Right lobe of liver (tissue), 6 donors: ENCODE data around the gene CYP4F22. TPM values are rescaled to one million over a fixed set of nuclear protein-coding genes. Genes with fewer than 3 reads are reported as not detected.
"Not testable (repeated sequence)": the region's sequence is repeated elsewhere in the genome, so short reads cannot be mapped to it uniquely, and the experiment has no call there.

Source experiments
- ATAC-seq, 4 donors: fragments of 200-7000 bp; cut with Tn5 transposase; one replicate each; pipeline ENCODE4 v1.9.1; 2020; ENCODE audit warnings: mild to moderate bottlenecking in 4 of 4, moderate library complexity in 4 of 4
- DNase-seq, 3 donors: peaks; one replicate each; pipeline ENCODE4 v3.0.0-alpha.2; 2020
- H3K27ac ChIP-seq, 3 donors: fragments of 200-600 bp; one replicate each; pipeline ENCODE4 v1.8.0; 2022
- H3K27me3 ChIP-seq, 2 donors: fragments of 200-600 bp; one replicate each; pipeline ENCODE4 v1.8.0; 2022
- H3K36me3 ChIP-seq, 4 donors: fragments of 200-600 bp; sonication (generic) in 1 of 4; one replicate each; pipeline versions ENCODE4 v1.5.1 to v1.8.0; 2017 to 2022; ENCODE audit warnings: control low read depth in 1 of 4
- H3K4me1 ChIP-seq, 4 donors: fragments of 200-600 bp; sonication (generic) in 1 of 4; one replicate each; pipeline versions ENCODE4 v1.5.1 to v1.8.0; 2017 to 2022; ENCODE audit warnings: control low read depth in 1 of 4
- H3K4me3 ChIP-seq, 3 donors: fragments of 200-600 bp; one replicate each; pipeline ENCODE4 v1.8.0; 2022
- H3K9me3 ChIP-seq, 4 donors: fragments of 200-600 bp; sonication (generic) in 1 of 4; one replicate each; pipeline versions ENCODE4 v1.5.1 to v1.8.0; 2017 to 2022; ENCODE audit warnings: control low read depth in 1 of 4
- CTCF ChIP-seq, 4 donors: fragments of 200-600 bp in 3 of 4; fragments of 450-650 bp in 1 of 4; IDR thresholded peaks; one replicate each; pipeline versions ENCODE4 v1.5.1 to v1.8.0; 2016 to 2022; ENCODE audit warnings: antibody characterized with exemption in 4 of 4, mild to moderate bottlenecking in 2 of 4
- POLR2A ChIP-seq: fragments of 450-650 bp; IDR thresholded peaks from one replicate; pipeline ENCODE4 v1.6.1; 2017; ENCODE audit warnings: antibody characterized with exemption, mild to moderate bottlenecking
- WGBS: methylation state at CpG from one replicate; pipeline ENCODE4 v1.1.6; 2018; ENCODE audit warnings: low coverage, low lambda C conversion rate; ENCODE audit not compliant: insufficient coverage; ENCODE audit errors: missing lambda C conversion rate; 5-methylcytosine and 5-hydroxymethylcytosine counted together
- intact Hi-C, 2 donors: fragments of 100-400 bp; cut with DNase I; formaldehyde crosslinking; loops; one replicate each; pipeline versions ENCODE4 v1.11.2 to v1.14.1; 2022
- total RNA-seq, 6 experiments: library from RNA; depleted of rRNA in 2 of 6; stranded (reverse); fragments of >200 nt in 2 of 6; fragmentation: NEBNext Ultra II Directional in 3 of 6; extraction: Animal tissue kit (Norgen Biotek cat#: 25700) in 3 of 6; gene quantifications; one replicate each; pipeline versions ENCODE4 v1.1.0 to v1.2.4, GENCODE V29; 2016 to 2023
- donor health status: DM: no; HTN: yes; CAD: no.
- donor health status: DM: no; HTN: no; CAD: no.
- donor health status: DM: no; HTN: no; CAD: no.
- donor health status: DM: no; HTN: yes; CAD: no.
- donor health status: DM: no; HTN: yes; CAD: no.

Gene CYP4F22
- total RNA-seq, 6 experiments from 2014 or later = 0.95 to 6.0 (median 4.5) TPM

GRCh38 chr19:15588265-15588664 lies 79.9 kb downstream of the CYP4F22 start:
- DNase-seq (no peak), ATAC-seq (peak in 2 of 4 donors; percentile 25 to 39)

GRCh38 chr19:15589760-15590451 lies 81.6 kb downstream of the CYP4F22 start:
- intact Hi-C loops = no loop called here
- TF ChIP-seq CTCF (IDR thresholded peaks at IDR 0.05) (no peak), POLR2A (no peak)
- 77% methylated on average over 3 of the region's 5 CpGs for WGBS
- DNase-seq (peak in 1 of 3 donors; percentile 31), ATAC-seq (no peak)
- no peak overlapping the region for H3K27ac ChIP-seq
- H3K4me3 ChIP-seq = no peak overlapping the region
- H3K4me1 ChIP-seq = no peaks in the 10 kb centered on the region
- no peaks in the 10 kb centered on the region for H3K9me3 ChIP-seq
- no peaks in the 10 kb centered on the region for H3K27me3 ChIP-seq
- H3K36me3 ChIP-seq = no peaks in the 10 kb centered on the region

More at GRCh38 chr19:15588265-15588664, 79.9 kb downstream of the CYP4F22 start:
- Histone ChIP-seq H3K9me3 (no peaks in the 10 kb centered on the region), H3K27me3 (no peaks in the 10 kb centered on the region), H3K27ac (no peak overlapping the region), H3K36me3 (no peaks in the 10 kb centered on the region), H3K4me1 (no peaks in the 10 kb centered on the region), H3K4me3 (no peak overlapping the region)
- intact Hi-C loops = no loop called here
- TF ChIP-seq CTCF (IDR thresholded peaks at IDR 0.05) (no peak), POLR2A (no peak)
- WGBS = 100% methylated on average over 1 of the region's 1 CpG

- no peaks in the 10 kb centered on the region for H3K9me3 ChIP-seq
- 17% methylated on average over 2 of the region's 4 CpGs for WGBS
- DNase-seq (no peak), ATAC-seq (no peak)
- no peak overlapping the region for H3K27ac ChIP-seq
- intact Hi-C loops = no loop called here
- H3K27me3 ChIP-seq = no peaks in the 10 kb centered on the region
- H3K4me1 ChIP-seq = no peaks in the 10 kb centered on the region
- no peaks in the 10 kb centered on the region for H3K36me3 ChIP-seq
- no peak overlapping the region for H3K4me3 ChIP-seq
- TF ChIP-seq CTCF (IDR thresholded peaks at IDR 0.05) = no peak
- no peak for TF ChIP-seq POLR2A
Measured at GRCh38 chr19:15591796-15592195, 83.5 kb downstream of the CYP4F22 start.

GRCh38 chr19:15592506-15592905 lies 84.2 kb downstream of the CYP4F22 start:
- H3K9me3 ChIP-seq, H3K27ac ChIP-seq, H3K27me3 ChIP-seq, DNase-seq, ATAC-seq, H3K4me1 ChIP-seq, H3K4me3 ChIP-seq, intact Hi-C loops, H3K36me3 ChIP-seq: not testable (repeated sequence)
- WGBS = 13% methylated on average over 5 of the region's 5 CpGs

GRCh38 chr19:15593766-15594165 lies 85.4 kb downstream of the CYP4F22 start:
- 29% methylated on average over 4 of the region's 4 CpGs for WGBS
- H3K4me1 ChIP-seq, H3K27me3 ChIP-seq, H3K9me3 ChIP-seq, ATAC-seq, H3K36me3 ChIP-seq, intact Hi-C loops, H3K27ac ChIP-seq, H3K4me3 ChIP-seq, DNase-seq: not testable (repeated sequence)
